IPS DF 19.7 (cell line): ENCODE results near the gene C10orf53.

ENCODE experiments used
- DNase-seq: peaks from one replicate; pipeline ENCODE4 v3.0.0-alpha.2; 2013; ENCODE audit warnings: low read depth, low spot score

Gene C10orf53

DNA sequence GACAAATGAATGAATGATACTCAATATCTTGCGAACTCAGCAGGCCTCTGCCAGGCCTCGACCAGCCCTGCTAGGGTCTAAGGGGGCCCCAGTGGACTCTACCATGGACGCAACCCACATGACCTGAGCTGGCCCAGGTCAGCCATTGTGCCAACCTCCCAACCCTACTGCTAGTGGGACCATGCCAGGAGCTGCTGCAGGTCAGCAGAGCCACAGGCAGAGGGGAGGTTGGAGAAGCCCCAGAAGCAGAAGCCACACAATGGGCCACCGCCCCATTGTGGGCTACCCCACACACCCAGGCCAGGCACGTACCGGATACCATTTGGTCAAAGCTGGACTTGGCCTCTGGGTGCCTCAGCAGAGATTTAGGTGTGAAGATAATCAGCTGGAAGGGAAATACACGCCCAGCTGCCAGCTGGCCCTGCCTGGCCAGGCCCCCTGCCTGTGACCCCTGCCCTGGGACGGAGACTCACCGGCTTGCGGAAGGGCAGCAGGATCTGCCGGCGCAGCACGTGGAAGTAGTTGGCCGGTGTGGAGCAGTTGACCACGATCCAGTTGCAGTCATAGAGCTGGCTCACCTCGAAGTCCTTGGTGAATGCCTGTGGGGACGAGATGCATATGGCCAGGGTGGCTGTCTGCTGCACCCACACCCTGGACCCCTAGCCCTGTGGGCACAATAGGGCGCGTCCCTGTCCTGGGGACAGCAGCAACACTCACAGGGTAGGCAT is 58.2 kb downstream of the C10orf53 start:
- DNase-seq: no peak

DNA sequence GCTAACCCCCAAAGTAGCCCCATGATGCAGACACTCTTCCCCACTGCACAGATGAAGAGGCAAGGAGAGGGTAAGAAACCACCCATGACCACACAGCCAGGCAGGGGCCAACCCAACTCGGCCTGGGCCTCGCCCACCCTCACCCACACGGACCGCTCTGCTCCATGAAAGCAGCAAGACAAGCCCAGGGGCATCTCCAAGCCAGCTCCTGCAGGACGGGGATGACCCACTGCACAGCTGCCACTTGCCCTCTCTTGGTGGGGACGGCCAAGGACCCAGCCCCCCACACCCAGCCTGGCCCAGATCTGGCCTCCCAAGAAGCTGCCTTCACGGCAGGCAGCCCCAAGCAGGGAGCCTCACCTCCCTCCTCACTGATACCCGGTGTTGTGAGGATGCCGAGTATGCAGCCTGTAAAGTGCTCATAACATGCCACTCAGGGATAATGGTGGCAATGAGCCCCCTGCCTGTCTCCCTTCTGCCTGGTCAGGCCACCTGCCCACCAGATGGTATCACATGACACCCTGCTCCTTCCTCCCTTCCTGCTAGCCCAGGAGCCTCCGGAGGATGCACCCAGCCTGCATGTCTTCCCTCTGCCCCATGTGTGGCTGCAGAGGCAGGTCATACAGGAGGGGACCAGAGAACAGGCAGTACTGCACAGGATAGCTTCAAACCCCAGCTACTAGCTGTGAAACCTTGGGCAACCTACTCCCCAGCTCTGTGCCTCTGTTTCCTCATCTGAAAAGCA is 59.3 kb downstream of the C10orf53 start:
- DNase-seq: no peak

DNA sequence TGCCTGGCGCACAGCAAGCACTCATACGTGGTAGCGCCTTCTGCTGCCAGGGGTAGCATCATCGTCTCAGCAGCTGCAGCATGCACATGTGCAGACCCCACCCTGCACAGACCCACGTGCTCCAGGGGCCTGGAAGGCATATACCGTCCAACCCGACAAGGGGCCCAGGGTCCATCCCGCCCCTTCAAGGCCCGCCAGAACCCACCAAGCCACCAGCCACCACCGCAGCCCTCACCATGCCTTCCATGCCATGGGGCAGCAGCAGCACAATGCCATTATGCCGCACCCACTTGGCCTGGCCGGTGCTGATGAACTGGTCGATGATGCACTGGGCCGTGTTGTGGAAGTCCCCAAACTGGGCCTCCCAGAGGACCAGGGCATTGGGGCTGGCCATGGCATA is 60.0 kb downstream of the C10orf53 start:
- no peak for DNase-seq

DNA sequence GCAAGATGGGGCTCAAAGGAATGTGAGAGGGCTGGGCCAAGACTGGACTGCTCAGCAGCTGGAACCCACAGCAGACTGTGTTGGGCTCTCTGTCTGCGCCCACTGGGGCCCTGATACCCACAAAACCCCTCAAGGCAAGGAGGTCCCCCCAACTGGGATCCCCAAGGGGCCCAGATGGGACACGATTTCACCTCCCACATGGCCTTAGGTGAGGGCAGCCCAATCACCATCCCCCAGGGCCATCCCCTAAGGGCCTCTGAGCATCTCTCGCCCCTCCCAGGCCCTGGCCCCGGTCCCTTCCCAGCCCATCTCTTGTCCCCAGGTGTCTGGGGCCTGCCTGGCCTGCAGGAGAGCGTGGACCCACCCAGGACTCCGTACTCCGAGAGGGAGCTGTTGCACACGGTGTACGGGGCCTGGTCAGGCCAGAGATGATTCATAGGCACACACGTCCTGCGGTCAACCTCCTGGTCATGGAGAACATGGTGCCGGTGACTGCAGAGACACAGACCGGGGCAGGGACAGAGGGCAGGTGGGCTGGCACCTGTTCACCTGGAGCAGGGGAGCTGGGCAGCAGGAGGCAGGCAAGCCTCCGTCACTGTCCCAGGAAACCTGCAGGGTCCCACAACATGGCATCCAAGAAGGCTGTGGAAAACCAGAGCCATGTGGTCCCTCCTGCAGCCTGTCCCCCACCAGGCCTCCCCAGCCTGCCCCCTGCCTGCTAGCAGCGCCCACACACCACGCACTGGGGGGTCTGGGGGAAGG is 61.1 kb downstream of the C10orf53 start:
- no peak for DNase-seq

DNA sequence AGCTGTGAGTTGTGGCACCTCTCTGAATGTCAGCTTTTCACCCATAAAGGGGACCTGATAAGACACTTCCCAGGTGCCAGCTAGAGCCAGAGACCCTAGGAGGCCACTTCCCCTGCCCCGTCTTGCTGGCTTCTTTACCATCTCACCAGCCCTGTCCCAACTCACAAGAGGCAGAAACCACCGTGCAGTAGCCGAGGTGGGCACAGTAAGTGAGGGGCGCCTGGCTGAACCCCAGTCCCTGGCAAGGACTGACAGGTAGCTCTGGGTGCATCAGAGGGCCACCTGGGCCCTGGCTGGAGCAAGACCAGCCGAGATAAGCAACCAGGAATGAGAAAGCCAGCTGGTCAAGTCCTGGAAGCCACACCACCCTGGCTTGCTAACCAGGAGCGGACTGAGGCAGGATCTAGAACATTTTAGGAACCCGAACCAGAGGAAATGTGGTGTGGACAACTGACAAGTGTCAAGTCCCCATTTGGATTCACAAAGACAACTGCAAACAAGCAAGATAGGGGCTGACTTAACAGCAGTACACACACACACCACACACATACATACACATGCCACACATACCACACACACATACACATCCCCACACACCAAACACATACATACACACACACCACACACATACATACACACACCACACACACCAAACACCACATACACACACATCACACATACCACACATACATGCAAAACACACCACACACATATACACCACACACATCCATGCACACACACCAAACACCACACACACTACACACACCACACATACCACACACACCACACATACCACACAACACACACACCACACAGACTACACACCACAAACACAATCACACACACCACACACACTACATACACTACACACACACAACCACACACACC is 61.9 kb downstream of the C10orf53 start:
- DNase-seq: no peak

DNA sequence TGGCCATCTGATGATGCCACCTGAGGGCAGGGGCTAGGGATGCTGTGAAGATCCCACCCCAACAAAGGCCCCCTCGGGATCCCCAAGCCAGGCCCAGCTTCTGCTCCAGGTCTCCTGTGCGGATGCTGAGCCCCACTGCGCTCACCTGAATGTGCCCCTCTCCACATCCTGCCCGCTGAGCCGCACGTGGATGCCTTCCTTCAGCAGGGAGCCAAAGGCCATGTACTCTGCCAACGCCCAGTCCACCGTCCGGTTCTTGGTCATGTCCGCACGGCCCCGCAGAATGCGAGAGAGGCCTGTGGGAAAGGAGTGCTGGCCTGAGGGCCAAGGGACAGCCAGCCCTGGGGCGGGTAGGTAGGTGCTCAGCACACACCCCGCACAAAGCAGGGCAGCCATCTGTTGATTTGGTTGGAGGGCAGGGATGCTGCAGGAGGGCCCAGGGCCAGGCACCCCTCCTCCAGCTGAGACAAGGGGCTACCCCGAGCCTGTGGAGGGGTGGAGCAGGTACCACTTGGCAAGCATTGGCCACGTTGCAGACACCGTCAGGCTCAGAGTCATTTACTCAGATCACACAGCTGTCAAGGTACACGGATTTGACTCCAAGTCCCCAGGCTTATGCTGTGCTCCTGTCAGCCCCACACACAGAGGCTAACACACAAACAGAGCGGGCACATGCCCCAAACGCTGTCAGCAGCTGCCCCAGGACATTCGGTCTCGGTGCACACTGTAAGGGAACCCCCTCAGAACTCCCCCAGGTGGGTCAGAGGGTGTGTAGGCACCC is 63.4 kb downstream of the C10orf53 start:
- no peak for DNase-seq

DNA sequence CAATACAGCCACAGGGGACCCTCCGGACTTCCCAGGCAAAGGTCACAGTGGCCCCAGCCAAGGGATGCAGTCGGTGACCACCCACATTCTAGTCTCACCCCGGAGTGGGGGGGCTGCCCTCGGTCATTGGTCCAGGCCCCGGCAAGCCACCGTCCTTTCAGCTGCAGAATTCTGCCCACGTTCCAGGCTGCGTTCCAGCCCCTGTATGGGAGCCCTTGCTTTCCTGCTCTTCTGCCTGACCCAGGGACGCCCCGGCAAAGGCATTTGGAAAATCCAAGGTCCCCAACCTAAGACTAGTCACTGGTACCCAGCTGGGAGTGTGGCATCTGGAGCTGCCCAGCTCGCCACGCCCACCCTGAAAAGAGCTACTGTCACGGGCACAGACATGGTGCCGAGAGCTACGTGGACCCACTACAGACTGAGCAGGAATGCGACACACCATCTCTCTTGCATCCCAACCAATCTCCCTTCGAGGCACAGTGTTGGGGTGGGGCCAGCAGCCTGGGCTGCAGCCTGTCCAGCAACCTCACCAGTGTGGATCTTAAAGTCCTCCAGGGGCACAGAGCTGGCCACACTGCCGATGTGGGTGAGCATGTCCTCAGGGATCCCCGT is 64.1 kb downstream of the C10orf53 start:
- no peak for DNase-seq

DNA sequence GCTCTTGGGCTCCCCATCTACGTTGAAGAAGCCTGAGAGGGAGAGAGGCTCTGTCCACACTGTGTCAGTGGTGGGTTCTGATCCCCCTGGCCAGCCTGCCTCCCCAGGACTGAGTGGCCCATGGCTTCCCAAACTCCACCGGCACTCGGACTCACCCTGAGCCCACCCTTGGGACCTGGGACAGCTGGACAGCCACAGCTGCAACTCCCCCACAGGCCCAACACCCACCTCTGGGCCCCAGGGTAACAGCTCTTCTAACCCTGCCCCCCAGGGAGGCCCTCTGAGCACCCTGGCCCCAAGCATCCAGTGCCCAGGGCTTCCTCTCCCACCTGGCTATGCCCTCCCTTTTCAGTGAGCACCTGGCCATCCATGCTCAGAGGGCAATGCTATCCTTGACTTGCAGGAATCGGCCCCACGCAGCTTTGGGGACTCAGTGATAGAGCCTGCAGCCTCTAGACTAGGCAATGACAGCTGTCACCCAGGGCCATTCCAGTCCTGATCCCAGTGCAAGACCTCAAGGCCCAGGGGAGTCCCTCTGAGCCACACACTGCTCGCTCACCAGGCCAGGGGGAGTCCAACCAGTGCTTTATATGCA is 64.7 kb downstream of the C10orf53 start:
- no peak for DNase-seq

DNA sequence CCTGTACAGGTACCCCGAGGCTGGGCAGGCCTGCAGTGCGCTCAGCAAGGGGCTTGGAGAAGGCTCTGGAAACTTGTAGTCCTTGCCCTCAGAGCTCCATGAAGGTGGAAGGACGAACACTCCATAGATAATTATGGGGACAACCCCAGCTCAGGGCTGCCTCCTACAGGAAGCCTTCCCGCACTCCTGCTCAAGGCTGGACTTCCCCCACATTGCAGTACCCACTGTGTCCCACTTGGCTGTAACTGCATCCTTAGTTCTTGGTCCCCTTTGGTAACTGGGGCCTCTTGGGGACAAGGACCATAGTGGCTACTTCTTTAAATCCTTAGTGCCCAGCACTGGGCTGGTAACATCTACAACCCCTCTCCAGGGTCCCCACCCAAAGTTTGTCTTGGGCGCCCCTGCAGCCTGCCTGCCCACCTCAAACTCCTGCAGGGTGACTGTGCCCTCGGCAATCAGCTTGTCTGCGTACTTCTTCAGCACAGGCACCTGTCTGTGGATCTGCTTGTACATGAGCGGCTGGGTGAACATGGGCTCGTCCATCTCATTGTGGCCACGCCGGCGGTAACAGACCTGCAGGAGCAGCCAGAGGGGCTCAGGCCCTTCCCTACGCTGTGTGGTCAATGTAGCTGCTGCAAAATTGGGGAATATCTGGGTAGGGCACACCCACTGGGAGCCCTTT is 65.6 kb downstream of the C10orf53 start:
- no peak for DNase-seq

DNA sequence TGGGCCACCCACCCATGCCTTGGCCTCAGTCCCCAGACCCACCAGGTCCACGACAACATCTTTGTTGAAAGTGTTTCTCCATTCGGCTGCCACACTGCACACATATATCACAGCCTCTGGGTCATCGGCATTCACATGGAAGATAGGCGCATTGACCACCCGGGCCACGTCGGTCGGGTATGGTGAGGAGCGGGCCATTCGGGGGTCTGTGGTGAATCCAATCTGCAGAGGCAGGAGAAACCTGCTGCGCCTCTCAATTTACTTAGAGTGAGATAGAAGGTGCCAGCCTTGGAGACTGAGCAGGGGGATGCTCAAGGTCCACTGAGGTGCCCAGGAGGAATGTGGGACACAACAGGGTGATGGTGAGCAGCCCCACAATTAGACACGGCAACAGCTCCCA is 66.3 kb downstream of the C10orf53 start:
- no peak for DNase-seq

DNA sequence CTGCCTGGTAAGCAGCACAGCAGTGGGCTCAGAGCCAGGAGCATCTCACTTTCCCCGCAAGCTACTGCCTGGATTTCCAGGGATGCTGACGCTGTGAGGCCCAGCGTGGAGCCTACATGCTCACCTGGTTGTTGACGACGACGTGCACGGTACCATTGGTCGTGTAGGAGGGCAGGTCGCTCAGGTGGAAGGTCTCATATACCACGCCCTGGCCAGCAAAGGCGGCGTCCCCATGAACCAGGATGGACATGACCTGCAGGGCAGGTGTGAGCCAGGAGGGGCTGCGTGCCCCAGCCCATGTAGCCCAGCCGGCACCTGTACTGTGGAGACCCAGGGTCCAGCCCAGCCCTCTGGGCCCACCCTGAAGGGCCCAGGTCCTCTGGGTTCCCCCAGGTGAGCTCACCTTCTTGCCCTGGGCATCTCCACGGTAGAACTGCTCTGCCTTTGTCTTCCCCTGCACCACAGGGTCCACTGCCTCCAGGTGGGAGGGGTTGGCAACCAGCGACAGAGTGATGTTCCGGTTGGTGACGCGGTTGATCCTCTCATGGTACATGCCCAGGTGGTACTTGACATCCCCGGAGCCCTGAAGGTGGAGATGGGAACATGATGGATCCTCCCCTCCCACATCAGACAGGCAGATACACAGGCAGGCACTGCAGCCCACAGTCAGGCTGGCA is 67.3 kb downstream of the C10orf53 start:
- no peak for DNase-seq
